HG03175 (cell line): ENCODE data around the gene CIAO3.

Experiments
- ATAC-seq: cut with Tn5 transposase; IDR thresholded peaks from one replicate; pipeline ENCODE4 v1.9.1; 2021; ENCODE audit warnings: mild to moderate bottlenecking, moderate library complexity; ENCODE audit not compliant: unreplicated experiment

The CIAO3 gene

GRCh38 chr16:711548-712320, 29.1 kb downstream of the CIAO3 start:
- ATAC-seq = no peak

GRCh38 chr16:711084-711483, 29.7 kb downstream of the CIAO3 start:
- no peak for ATAC-seq

- no peak for ATAC-seq
Observed at GRCh38 chr16:710500-711075, 30.2 kb downstream of the CIAO3 start.

DNA sequence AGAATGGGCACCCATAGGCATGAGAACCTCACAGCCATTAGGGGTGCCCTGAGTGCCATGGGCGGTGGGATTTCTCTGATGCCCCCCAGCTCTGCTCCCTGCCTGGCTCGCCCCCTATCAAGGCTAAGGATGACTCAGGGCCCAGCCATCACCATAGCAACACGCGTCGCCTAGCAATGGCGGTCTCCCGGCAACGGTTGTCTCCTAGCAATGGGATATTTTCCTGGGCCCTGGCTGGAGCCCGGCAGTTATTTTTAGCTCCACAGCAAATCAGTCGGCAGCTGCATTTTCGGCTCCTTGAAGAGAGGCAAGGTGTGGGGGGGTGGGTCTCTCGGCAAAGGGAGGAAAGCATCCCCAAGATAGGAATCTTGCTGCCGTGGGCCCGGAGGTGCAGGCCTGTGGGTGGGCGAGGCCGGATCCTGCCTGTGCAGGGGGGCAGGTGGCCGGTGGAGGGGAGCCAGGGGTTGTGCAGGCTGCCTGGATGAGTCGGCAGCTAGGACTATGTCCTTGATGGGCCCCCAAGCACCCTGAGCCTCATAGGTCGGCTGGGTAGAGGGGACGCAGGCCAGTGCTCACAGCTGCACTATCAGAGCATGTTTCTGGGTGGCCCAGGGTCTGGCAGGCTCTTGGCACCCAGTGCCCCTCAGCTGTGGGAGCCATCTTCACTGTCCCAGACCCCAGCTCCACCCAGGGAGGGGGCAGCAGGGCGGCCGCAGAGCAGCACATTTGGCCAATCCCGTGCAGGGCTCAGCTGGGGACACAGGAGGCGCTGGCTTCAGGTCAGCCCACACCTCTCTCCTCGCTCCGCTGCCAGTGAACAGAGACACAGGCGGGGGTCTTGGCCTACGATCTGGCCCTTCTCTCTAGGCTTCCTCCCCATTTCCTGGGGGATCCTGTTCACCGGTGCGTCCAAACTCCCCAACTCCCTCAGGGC, 31.0 kb downstream of the CIAO3 start:
- ATAC-seq = no peak

DNA sequence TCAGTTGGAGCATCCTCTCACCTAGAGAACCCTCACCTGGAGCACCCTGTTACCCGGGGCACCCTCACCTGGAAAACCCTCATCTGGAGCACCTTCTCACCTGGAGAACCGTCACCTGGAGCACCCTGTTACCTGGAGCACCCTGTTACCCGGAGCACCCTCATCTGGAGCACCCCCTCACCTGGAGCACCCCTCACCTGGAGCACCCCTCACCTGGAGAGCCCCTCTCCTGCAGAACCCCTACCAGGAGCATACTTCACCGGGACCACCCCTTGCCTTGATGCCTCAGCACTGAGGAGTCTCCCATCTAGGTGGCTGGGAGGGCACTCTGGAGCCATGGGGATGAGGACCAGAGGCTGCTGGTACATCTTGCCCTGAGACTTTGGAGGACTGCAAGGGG, 31.8 kb downstream of the CIAO3 start:
- ATAC-seq = no peak

DNA sequence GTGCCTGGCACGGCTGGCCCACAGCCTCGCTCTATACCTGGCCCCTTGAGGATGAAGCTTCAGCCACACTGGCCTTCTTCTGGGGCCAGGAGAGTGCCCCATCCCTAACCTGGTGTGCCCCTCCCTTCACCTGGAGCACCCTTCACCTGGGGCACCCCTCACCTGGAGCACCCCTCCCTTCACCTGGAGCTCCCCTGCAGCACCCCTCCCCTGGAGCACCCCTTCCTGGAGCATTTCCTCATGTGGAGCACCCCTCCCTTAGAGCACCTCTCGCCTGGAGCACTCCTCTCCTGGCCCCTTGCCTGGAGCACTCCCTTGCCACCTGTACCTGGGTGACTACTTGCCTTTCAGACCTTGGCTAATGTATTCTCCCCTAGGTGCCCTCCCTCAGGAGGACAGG, 32.8 kb downstream of the CIAO3 start:
- no peak for ATAC-seq

- no peak for ATAC-seq
Observed at GRCh38 chr16:707062-707538, 33.7 kb downstream of the CIAO3 start.

DNA sequence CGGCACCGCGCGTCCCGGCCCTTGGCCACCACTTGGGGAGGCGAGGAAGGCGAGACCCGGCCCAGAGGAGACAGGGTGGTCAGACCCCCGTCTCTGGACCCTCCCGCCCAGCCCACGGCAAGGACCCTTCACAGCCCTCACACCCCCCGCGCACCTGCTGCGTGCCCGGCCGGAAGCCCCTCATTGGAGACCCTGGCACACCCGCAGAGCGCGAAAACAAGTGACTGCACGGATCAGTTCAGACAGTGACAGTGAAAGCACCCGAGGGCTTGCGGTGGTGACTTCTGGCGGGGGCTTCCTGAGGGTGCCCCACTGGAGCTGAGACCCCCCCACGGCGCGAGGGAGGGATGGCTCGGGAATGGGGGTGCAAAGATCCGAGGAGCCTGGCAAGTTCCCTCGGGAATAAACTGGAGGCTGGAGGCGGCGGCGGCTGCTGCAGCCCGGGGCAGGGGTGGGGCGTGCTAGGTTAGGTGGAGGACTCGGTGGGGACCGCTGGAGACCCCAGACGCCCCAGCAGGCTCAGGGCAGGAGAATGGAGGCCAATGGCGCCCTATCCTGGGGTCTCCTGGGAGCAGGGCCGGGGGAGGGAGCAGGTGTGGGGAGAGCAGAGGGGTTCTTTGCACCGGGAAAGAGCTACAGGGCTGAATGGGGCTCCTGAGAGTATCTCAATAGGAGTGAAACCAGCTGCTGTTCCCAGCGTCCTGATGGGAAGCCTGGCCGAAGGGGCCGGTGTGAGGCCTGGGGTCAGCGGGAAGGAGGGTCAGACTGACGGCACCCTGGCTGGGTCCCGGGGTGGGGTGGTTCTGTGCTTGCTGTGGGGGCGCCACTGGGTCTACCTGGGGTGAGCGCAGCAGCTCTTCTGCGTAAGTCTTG, 34.4 kb downstream of the CIAO3 start:
- ATAC-seq = no peak

DNA sequence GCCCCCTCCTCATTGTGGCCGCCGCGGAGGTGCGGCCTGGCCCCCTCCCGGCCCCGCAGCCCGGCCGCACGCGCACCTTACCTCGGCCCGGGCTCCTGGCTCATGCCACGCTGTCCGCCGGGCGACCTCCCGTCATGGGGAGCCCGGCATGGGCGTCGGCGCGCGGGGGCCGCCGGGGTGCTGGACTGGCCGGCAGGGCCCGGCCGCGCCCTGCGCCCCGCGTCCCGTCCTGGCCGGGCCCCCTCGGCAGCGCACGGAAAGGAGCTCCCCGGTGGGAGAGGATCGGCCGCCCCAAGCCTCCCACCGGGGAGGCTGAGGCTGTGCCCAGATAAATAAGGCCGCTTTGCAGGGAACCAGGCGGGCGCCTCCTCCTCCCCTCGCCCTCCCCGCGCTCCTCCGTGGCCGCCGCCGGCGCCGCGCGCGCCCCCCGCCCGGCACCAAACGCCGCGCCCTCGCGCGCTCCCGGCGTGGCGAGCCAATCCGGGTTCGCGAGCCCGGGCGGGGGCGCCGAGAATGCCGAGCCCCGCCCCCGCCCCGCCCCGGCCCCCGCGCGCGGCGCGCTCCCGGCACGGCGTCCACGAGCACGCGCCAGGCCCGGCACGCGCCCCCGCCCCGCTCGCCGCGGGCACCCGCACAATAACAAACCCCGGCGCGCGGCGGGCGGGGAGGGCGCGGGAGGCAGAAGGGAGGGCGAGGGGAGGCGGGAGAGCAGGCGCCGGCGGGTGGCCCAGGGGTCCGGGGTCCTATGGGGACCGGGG, 35.2 kb downstream of the CIAO3 start, which contains the start of gene FBXL16:
Gene FBXL16 (minus strand): TSS at position 371 of the 758 bp plus-strand sequence. CDS start 8,396 bp downstream, outside the sequence.
- ATAC-seq = no peak

DNA sequence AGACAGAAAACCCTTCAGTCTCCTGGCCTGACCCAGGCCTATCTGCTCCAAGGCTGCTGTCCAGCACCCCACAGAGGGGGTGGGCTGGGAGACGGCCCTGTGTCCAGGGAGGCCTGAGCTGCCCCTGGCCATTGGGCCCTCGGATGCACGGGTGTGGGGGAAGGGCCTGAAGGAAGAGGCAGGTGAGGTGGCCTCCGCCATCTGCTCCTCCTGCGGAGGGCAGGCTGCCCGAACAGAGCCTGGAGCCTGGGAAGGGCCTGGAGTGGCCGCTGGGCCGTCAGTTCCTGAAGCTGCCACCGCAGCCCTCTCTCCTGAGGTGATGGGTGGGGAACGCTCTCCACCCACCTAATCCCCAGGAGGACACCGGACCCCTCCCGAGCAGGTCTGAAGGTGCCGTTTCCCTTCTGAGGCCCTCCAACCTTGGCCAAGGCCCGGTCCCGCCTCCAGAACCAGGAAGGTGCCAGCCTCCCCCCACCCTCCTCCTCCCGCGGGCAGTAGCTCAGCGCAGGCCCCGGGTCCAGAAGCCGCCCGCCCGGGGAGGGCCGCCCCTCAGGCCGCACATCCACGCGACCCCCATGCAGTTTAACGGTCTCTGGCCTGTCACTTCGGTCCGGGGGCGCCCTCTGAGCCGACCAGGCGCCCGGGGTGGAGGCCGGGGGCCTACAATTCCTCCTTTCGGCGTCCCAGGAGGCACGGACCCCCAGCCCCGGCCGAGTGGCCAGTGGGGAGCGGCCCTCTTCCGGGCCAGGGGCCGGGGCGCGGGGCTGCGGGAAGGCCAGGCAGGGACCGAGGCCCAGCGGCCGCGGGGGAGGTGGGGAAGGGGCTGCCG, 36.0 kb downstream of the CIAO3 start:
- ATAC-seq = no peak

GRCh38 chr16:704047-704446, 36.8 kb downstream of the CIAO3 start:
- no peak for ATAC-seq

GRCh38 chr16:703406-703805, 37.4 kb downstream of the CIAO3 start:
- no peak for ATAC-seq

DNA sequence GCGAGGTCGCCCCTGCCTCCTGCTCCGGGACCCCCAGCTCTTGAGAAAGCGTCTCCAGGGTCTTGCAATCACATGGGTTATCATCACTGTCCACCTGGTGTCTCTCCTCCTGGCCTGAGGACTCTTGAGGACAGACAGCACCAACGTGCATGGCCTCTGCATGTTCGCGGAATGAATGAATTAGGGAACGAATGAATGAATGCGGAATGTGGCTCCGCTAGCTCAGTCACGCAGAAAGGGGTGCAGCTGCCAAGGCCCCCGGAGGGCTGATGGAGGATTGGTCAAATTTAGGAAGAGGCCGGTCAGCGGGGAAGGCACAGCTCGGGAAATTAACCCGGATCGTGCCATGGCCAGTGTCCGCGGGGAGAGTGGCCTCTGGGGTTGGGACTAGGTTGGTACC, 38.5 kb downstream of the CIAO3 start:
- no peak for ATAC-seq

DNA sequence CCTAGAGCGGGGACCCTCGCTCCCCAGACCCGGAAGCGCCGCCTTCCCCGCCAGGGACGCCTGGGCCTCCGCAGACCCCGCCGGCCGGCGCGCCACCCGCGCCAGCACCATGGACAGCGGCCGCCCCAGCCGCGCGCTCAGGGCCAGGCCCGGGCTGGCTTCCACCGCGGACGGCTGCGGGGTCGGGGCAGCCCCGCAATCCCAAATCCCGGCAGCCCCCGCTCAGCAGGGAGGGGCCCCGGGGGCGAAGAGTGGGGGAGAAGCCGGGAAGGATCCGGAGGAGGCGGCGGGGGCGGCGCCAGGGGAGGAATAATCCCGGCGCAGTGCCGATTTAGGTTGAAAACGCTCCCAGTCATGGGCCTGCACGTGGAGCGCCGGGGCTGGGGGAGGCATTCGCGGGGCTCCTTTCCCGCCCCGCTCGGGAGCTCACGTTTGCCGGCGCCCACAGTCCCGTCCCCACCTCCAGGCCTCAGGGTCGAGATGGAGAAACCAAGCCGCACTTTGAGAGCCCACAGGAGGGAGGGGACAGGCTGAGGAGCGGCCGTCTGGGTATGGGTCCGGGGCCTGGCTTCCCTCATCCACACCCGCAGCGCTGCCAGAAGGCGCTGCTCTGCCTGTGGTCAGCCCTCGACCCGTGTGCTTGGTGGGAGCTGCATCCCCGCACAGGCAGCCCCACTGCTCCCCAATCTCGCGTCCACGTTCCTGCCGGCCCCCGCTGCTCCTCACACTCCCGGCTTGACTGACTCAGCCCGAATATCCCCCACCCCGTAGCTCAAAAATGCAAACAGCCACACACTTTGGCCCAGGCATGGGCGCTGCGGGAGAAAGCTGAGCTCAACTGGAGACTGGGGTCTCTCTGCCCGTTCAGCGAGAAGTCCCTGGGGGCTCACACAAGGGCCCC, 39.9 kb downstream of the CIAO3 start:
- no peak for ATAC-seq

DNA sequence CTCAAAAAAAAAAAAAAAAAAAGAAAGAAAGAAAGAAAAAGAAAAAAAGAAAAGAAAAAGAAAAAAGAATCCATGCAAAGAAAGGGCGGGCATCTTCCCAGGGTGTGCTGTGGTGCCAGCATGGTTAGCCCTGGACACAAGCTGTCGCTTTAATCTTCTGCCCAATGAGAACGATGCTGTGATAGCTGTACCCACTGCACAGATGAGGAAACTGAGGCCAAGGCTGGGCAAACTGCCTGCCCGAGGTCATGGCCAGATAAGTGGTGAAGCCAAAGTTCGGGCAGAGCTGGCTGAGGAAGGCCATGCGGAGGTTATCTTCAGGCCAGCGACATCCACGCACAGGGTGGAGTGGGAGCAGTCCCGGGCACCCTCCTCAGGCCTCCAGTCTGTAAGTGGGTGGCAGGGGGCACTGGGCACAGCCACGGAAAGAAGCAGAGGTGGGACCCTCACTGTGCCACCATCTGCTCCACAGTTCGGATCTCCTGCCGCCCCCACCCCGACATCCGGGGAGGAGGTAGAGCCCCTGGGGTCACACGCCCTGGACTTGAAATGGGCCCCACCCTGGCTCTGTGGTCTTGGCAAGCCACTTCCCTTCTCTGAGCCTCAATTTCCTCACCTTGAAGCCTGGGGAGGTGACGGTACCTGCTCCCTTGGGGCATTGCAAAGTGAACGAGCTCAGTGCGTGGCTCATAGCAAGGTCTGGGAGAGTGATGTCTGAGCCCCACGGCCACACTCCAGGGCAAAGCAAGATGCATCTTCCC, 41.7 kb downstream of the CIAO3 start:
- no peak for ATAC-seq

- ATAC-seq = no peak
Observed at GRCh38 chr16:695355-696089, 45.3 kb downstream of the CIAO3 start.
